K562 (cell line): ENCODE data around the gene NAXE. TPM values are rescaled to one million over a fixed set of nuclear protein-coding genes. Genes with fewer than 3 reads are reported as not detected.
A peak's percentile ranks its signal among the peaks of the same experiment; 100 is the strongest.

ENCODE experiments used
- ATAC-seq: fragments of 200-7000 bp; cut with Tn5 transposase; 3 replicates; pipeline ENCODE4 v1.9.1; 2020; ENCODE audit warnings: moderate library complexity
- BruUV-seq: library from RNA; stranded (reverse); fragments of 400-500 nt; replicated peaks from 2 replicates; lab custom pipeline; 2021; lab: Mats Ljungman, UMichigan
- CTCF ChIA-PET: fragments of 300-600 bp; formaldehyde crosslinking; extraction: SDS; loops from one replicate; lab custom pipeline; 2021; ENCODE audit warnings: low intra/inter-chr PET ratio; lab: Yijun Ruan, JAX
- POLR2A ChIA-PET: fragments of 300-600, 350-650 bp; sonication (Branson Sonifier 250); formaldehyde crosslinking; extraction: SDS; loops from one replicate; lab custom pipeline; 2021; ENCODE audit warnings: antibody characterized with exemption, inconsistent platforms; lab: Yijun Ruan, JAX
- DNase-seq, 4 experiments: peaks; one replicate each; pipeline versions ENCODE4 v3.0.0 to v3.0.0-alpha.2; 2011 to 2018; ENCODE audit warnings: low spot score in 3 of 4, mixed read lengths in 3 of 4; ENCODE audit errors: extremely low read depth in 1 of 4
- FAIRE-seq: peaks from 2 replicates; lab custom pipeline; 2011; peaks lifted over from hg19 to GRCh38; lab: Jason Lieb, UNC
- H2AFZ ChIP-seq: 2 replicates; pipeline ENCODE4 v1.6.0; 2011; ENCODE audit warnings: low read depth, low read length, control low read depth, inconsistent platforms
- H3K27ac ChIP-seq: fragments of 200-600 bp; 3 replicates; pipeline ENCODE4 v1.8.0; 2011; ENCODE audit warnings: low read depth, mild to moderate bottlenecking, control low read depth, inconsistent platforms, low read length, moderate library complexity, mixed read lengths; ENCODE audit errors: extremely low read depth
- H3K27me3 ChIP-seq, 2 experiments: fragments of 300-600 bp in 1 of 2; 2 replicates in 1 of 2; 3 replicates in 1 of 2; pipeline versions ENCODE4 v1.6.0 to v1.8.0; 2011; ENCODE audit warnings: inconsistent platforms in 2 of 2, low read length in 2 of 2, mild to moderate bottlenecking in 1 of 2, mixed read lengths in 1 of 2, moderate library complexity in 1 of 2; ENCODE audit not compliant: control insufficient read depth in 2 of 2, insufficient read depth in 2 of 2
- H3K36me3 ChIP-seq: fragments of 300-600 bp; 3 replicates; pipeline ENCODE4 v1.8.0; 2011; ENCODE audit warnings: mild to moderate bottlenecking, low read length, inconsistent platforms; ENCODE audit not compliant: control insufficient read depth, insufficient read depth
- H3K4me1 ChIP-seq, 2 experiments: fragments of 200-600 bp in 1 of 2; replicated peaks in 1 of 2; 2 replicates in 1 of 2; 3 replicates in 1 of 2; pipeline versions ENCODE4 v1.5.1 to v1.8.0; 2011; ENCODE audit warnings: inconsistent platforms in 2 of 2, low read length in 2 of 2, mild to moderate bottlenecking in 1 of 2, mixed read lengths in 1 of 2, moderate library complexity in 1 of 2; ENCODE audit not compliant: control insufficient read depth in 2 of 2, insufficient read depth in 2 of 2
- H3K4me2 ChIP-seq: 2 replicates; pipeline ENCODE4 v1.6.1; 2011; ENCODE audit warnings: low read length, control low read depth, inconsistent platforms, mixed read lengths; ENCODE audit not compliant: insufficient read depth
- H3K4me3 ChIP-seq: fragments of 200-600 bp; sonication (generic), shearing (Covaris generic); 2 replicates; pipeline ENCODE4 v1.5.1; 2016; ENCODE audit warnings: control low read depth, inconsistent platforms
- H3K79me2 ChIP-seq: fragments of 200-600 bp; 3 replicates; pipeline ENCODE4 v1.8.0; 2011; ENCODE audit warnings: low read length, inconsistent platforms; ENCODE audit not compliant: control insufficient read depth, insufficient read depth
- H3K9ac ChIP-seq, 2 experiments: 2 replicates each; pipeline versions ENCODE4 v1.6.0 to v1.6.1; 2011; ENCODE audit warnings: low read depth in 2 of 2, low read length in 2 of 2, control low read depth in 1 of 2, inconsistent platforms in 1 of 2, mild to moderate bottlenecking in 1 of 2, mixed read lengths in 1 of 2; ENCODE audit not compliant: insufficient read depth in 1 of 2
- H3K9me1 ChIP-seq: one replicate; pipeline ENCODE4 v1.6.0; 2011; ENCODE audit warnings: inconsistent platforms, mild to moderate bottlenecking, low read length, moderate library complexity; ENCODE audit not compliant: control insufficient read depth, insufficient read depth
- H3K9me3 ChIP-seq: replicated peaks from 2 replicates; pipeline ENCODE4 v1.5.1; 2011; ENCODE audit warnings: low read depth, low read length, inconsistent platforms; ENCODE audit not compliant: control insufficient read depth, insufficient read depth
- H4K20me1 ChIP-seq: replicated peaks from 2 replicates; pipeline ENCODE4 v1.6.1; 2011; ENCODE audit warnings: low read length, inconsistent platforms, mixed read lengths; ENCODE audit not compliant: control insufficient read depth, insufficient read depth
- BRCA1 ChIP-seq, 2 experiments: fragments of 450-650 bp in 1 of 2; sonication (generic) in 1 of 2; formaldehyde crosslinking in 1 of 2; IDR thresholded peaks; 2 replicates each; pipeline versions ENCODE4 v1.5.0 to v1.6.1; 2017 to 2020; ENCODE audit warnings: mild to moderate bottlenecking in 1 of 2, missing genetic modification reagents in 1 of 2
- HES1 ChIP-seq: fragments of 450-650 bp; IDR thresholded peaks from 2 replicates; pipeline ENCODE4 v1.6.1; 2016; ENCODE audit warnings: low read depth, mild to moderate bottlenecking, moderate library complexity
- PBX2 ChIP-seq, 2 experiments: IDR thresholded peaks in 1 of 2; conservative IDR thresholded peaks in 1 of 2; 2 replicates each; pipeline ENCODE4 v1.6.1; 2016; ENCODE audit warnings: low read depth in 2 of 2, mild to moderate bottlenecking in 1 of 2, missing compliant biosample characterization in 1 of 2, missing genetic modification characterization in 1 of 2, moderate library complexity in 1 of 2
- ZNF41 ChIP-seq: fragments of 250-450 bp; sonication (Bioruptor Pico); conservative IDR thresholded peaks from 2 replicates; pipeline ENCODE4 v1.4.0; 2020; ENCODE audit warnings: mild to moderate bottlenecking
- ZNF57 ChIP-seq: fragments of 450-650 bp; formaldehyde crosslinking; IDR thresholded peaks from 2 replicates; pipeline ENCODE4 v1.4.0; 2020; ENCODE audit warnings: mild to moderate bottlenecking, moderate library complexity
- WGBS: fragments of 100-300 bp; shearing (Covaris generic); methylation state at CpG from one replicate; pipeline ENCODE4 v1.1.6; 2016; ENCODE audit warnings: low coverage, mixed read lengths; ENCODE audit not compliant: insufficient coverage; ENCODE audit errors: missing lambda C conversion rate; 5-methylcytosine and 5-hydroxymethylcytosine counted together
- in situ Hi-C: fragments of 300-500 bp; cut with MboI; formaldehyde crosslinking; loops from 4 replicates; pipeline ENCODE4 v1.15.0; 2018; ENCODE audit warnings: inconsistent platforms, mixed read lengths
- intact Hi-C: fragments of 100-400 bp; cut with micrococcal nuclease; formaldehyde crosslinking; loops from 2 replicates; pipeline ENCODE4 v1.14.2; 2022
- polyA plus RNA-seq, 8 experiments: library from polyadenylated mRNA; depleted of rRNA in 4 of 8; stranded (reverse) in 5 of 8; unstranded in 3 of 8; fragments of >200 nt; fragmentation: Nextera tagmentation in 2 of 8; fragmentation: Illumina TruSeq in 1 of 8; extraction: Ambion mirVana in 2 of 8; extraction: Trizol in 1 of 8; gene quantifications; 2 replicates each; pipeline versions ENCODE4 v1.2.1 to v1.2.3, GENCODE V29; 2011 to 2014; ENCODE audit warnings: inconsistent platforms in 1 of 8, missing spikeins in 1 of 8
- total RNA-seq, 7 experiments: library from RNA; depleted of rRNA in 6 of 7; stranded (reverse); fragments of >200 nt in 6 of 7; fragmentation: Illumina TruSeq in 2 of 7; extraction: Trizol in 2 of 7; gene quantifications; 2 replicates each; pipeline versions ENCODE4 v1.2.1 to v1.2.3, GENCODE V29; 2011 to 2021; ENCODE audit warnings: low replicate concordance in 1 of 7

Gene NAXE
- total and polyA plus RNA-seq, 9 of the 15 experiments (the other 6 are each of a cell fraction or from before 2014, with no cell fraction given), result 27.3 to 137 (median 90.0) TPM

- ChIA-PET CTCF (interaction anchor here (1.0 kb wide), 1 partner anchor 107 kb away, joined by 3 read pairs; no protein-coding TSS in a partner anchor), POLR2A (interaction anchor here (1.0 to 1.4 kb wide), 3 partner anchors 11 to 523 kb away, joined by 3 read pairs; no protein-coding TSS in a partner anchor)
- intact Hi-C loops (no loop called here), in situ Hi-C loops (no loop called here)
- H2AFZ ChIP-seq, result no peak overlapping the region
- H3K9ac ChIP-seq, result no peak overlapping the region
- no peaks in the 10 kb centered on the region for H4K20me1 ChIP-seq
- BruUV-seq, result no TSS peak
- FAIRE-seq, result no peak
- H3K4me2 ChIP-seq, result no peak overlapping the region
- H3K27ac ChIP-seq, result no peak overlapping the region
- H3K9me3 ChIP-seq, result no peaks in the 10 kb centered on the region
- H3K27me3 ChIP-seq, result no peaks in the 10 kb centered on the region
- no peaks in the 10 kb centered on the region for H3K79me2 ChIP-seq
- H3K4me1 ChIP-seq, result peaks cover 17 to 34% of the 10 kb centered on the region in 2 experiments
- no peaks in the 10 kb centered on the region for H3K9me1 ChIP-seq
- WGBS, result 5% methylated on average over 6 of the region's 6 CpGs
- H3K4me3 ChIP-seq, result no peak overlapping the region
- TF ChIP-seq PBX2 (CRISPR knock-in tag; IDR thresholded peaks at IDR 0.05; ENCODE audit: low read depth), result no peak
- TF ChIP-seq PBX2 (tag; conservative IDR thresholded peaks at IDR 0.05; ENCODE audit: low read depth), result no peak
- no peak for TF ChIP-seq ZNF57
- no peak for TF ChIP-seq HES1
- TF ChIP-seq ZNF41 (CRISPR knock-in tag), result no peak
- TF ChIP-seq BRCA1 (IDR thresholded peaks at IDR 0.05), result no peak
- 0 out of 2 replicates have a peak, but pooled peaks have one; percentile 58 for TF ChIP-seq BRCA1 (CRISPR knock-in tag; IDR thresholded peaks at IDR 0.05)
- TF ChIP-seq, all 486 proteins: peak for 1
- no peaks in the 10 kb centered on the region for H3K36me3 ChIP-seq
- DNase-seq, result no peak
- ATAC-seq, result no peak
Observed at GRCh38 chr1:156619582-156619955, 28.0 kb downstream of the NAXE start.
